ENCODE results near the gene TWF2. TPM values are rescaled to one million over a fixed set of nuclear protein-coding genes. Genes with fewer than 3 reads are reported as not detected.

The TWF2 gene
- total RNA-seq, 2 donors from 2014 or later, result 40.7 to 41.9 TPM

DNA sequence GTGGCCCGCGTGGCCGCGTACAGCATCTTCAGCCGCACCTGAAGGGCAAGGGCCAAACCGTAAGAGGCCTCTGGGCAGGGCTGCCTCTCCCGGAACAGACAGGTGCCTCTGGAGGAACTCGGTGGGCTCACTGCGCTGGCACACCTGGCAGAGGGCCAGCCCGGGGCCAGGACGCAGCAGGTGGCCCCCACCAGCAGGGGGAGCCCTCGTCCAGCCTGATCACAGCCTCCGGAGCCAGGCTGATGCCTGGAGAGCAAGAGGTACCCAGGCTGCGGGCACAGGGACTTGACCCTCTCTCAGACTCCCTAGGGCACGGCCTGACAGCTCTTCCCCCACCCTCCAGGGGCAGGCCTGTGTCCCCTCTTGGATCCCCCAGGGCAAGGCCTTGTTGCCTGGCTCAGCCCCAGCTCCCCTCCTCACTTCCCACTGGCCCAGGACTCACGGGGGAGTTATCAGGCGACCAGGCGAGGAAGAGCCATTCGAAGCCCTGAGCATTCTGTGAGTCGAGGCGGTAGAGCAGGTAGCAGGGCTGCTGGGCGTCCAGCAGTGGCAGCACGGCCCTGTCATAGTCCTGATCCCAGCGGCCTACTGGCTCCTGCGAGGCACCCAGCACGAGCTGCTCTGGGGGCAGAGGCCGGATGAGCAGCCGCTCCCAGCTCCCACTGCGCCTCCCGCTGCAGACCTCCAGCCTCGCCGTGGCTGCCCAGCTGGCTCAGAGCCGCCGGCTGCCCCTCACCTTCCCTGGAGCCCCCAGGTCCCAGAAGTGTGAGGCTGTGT is 7.3 kb downstream of the TWF2 start:
- WGBS, 2 experiments (ENCODE audit: insufficient coverage in 1 of 2, insufficient read length in 1 of 2), result 82 to 88% methylated on average over 16 to 34 of the region's 34 CpGs
- no peak overlapping the region for H3K4me3 Mint-ChIP-seq
- H3K27me3 ChIP-seq (ENCODE audit: control insufficient read depth, insufficient read depth, low read length, poor library complexity, severe bottlenecking), result no peaks in the 10 kb centered on the region

GRCh38 chr3:52230889-52231499 is 8.0 kb downstream of the TWF2 start:
- no peak overlapping the region for H3K27ac Mint-ChIP-seq
- Histone ChIP-seq H3K4me1 (ENCODE audit: control insufficient read depth, insufficient read depth, low read length) (no peaks in the 10 kb centered on the region), H3K27me3 (ENCODE audit: control insufficient read depth, insufficient read depth, low read length, poor library complexity, severe bottlenecking) (no peaks in the 10 kb centered on the region), H3K4me3 (ENCODE audit: low read length) (no peak overlapping the region), H3K27ac (ENCODE audit: low read depth, low read length) (no peak overlapping the region), H3K9me3 (ENCODE audit: control insufficient read depth, low read length) (no peaks in the 10 kb centered on the region), H3K9ac (ENCODE audit: extremely low read depth, low read length, poor library complexity, severe bottlenecking) (no peak overlapping the region), H3K36me3 (ENCODE audit: control insufficient read depth, insufficient read depth, low read length) (peaks cover 18% of the 10 kb centered on the region)
- H3K36me3 Mint-ChIP-seq (ENCODE audit: low read depth), result peaks cover 29% of the 10 kb centered on the region
- H3K4me1 Mint-ChIP-seq, result no peaks in the 10 kb centered on the region
- no peaks in the 10 kb centered on the region for H3K27me3 Mint-ChIP-seq (ENCODE audit: insufficient read depth)
- no peak overlapping the region for H3K4me3 Mint-ChIP-seq
- DNase-seq, result peak; percentile 43
- TF ChIP-seq, protein P1, sequence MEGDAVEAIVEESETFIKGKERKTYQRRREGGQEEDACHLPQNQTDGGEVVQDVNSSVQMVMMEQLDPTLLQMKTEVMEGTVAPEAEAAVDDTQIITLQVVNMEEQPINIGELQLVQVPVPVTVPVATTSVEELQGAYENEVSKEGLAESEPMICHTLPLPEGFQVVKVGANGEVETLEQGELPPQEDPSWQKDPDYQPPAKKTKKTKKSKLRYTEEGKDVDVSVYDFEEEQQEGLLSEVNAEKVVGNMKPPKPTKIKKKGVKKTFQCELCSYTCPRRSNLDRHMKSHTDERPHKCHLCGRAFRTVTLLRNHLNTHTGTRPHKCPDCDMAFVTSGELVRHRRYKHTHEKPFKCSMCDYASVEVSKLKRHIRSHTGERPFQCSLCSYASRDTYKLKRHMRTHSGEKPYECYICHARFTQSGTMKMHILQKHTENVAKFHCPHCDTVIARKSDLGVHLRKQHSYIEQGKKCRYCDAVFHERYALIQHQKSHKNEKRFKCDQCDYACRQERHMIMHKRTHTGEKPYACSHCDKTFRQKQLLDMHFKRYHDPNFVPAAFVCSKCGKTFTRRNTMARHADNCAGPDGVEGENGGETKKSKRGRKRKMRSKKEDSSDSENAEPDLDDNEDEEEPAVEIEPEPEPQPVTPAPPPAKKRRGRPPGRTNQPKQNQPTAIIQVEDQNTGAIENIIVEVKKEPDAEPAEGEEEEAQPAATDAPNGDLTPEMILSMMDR (conservative IDR thresholded peaks at IDR 0.05), result no peak
- H3K9me3 Mint-ChIP-seq, result no peaks in the 10 kb centered on the region
- 92 to 98% methylated on average over 11 to 16 of the region's 16 CpGs for WGBS, 2 experiments (ENCODE audit: insufficient coverage in 1 of 2, insufficient read length in 1 of 2)

More for the DNA sequence above, 7.3 kb downstream of the TWF2 start:
- Mint-ChIP-seq H3K4me1 (no peaks in the 10 kb centered on the region), H3K27me3 (ENCODE audit: insufficient read depth) (no peaks in the 10 kb centered on the region), H3K27ac (peak overlapping the region; percentile 74), H3K36me3 (ENCODE audit: low read depth) (peaks cover 29% of the 10 kb centered on the region), H3K9me3 (no peaks in the 10 kb centered on the region)
- Histone ChIP-seq H3K27ac (ENCODE audit: low read depth, low read length) (no peak overlapping the region), H3K4me1 (ENCODE audit: control insufficient read depth, insufficient read depth, low read length) (no peaks in the 10 kb centered on the region), H3K9ac (ENCODE audit: extremely low read depth, low read length, poor library complexity, severe bottlenecking) (no peak overlapping the region), H3K9me3 (ENCODE audit: control insufficient read depth, low read length) (no peaks in the 10 kb centered on the region), H3K4me3 (ENCODE audit: low read length) (no peak overlapping the region), H3K36me3 (ENCODE audit: control insufficient read depth, insufficient read depth, low read length) (peaks cover 18% of the 10 kb centered on the region)
- DNase-seq, result peak; percentile 94
- TF ChIP-seq, protein P1 (conservative IDR thresholded peaks at IDR 0.05), result peak; percentile 95

GRCh38 chr3:52230461-52230860 is 8.5 kb downstream of the TWF2 start:
- no peaks in the 10 kb centered on the region for H3K9me3 ChIP-seq (ENCODE audit: control insufficient read depth, low read length)
- no peaks in the 10 kb centered on the region for H3K4me1 ChIP-seq (ENCODE audit: control insufficient read depth, insufficient read depth, low read length)
- no peaks in the 10 kb centered on the region for H3K9me3 Mint-ChIP-seq
- H3K27ac Mint-ChIP-seq, result no peak overlapping the region
- no peaks in the 10 kb centered on the region for H3K4me1 Mint-ChIP-seq
- H3K4me3 Mint-ChIP-seq, result no peak overlapping the region
- no peak overlapping the region for H3K4me3 ChIP-seq (ENCODE audit: low read length)
- H3K36me3 ChIP-seq (ENCODE audit: control insufficient read depth, insufficient read depth, low read length), result peaks cover 18% of the 10 kb centered on the region
- H3K9ac ChIP-seq (ENCODE audit: extremely low read depth, low read length, poor library complexity, severe bottlenecking), result no peak overlapping the region
- WGBS, 2 experiments (ENCODE audit: insufficient coverage in 1 of 2, insufficient read length in 1 of 2), result 92 to 97% methylated on average over 6 of the region's 6 CpGs
- no peak for DNase-seq
- no peak overlapping the region for H3K27ac ChIP-seq (ENCODE audit: low read depth, low read length)
- H3K36me3 Mint-ChIP-seq (ENCODE audit: low read depth), result peaks cover 29% of the 10 kb centered on the region
- no peaks in the 10 kb centered on the region for H3K27me3 Mint-ChIP-seq (ENCODE audit: insufficient read depth)
- no peaks in the 10 kb centered on the region for H3K27me3 ChIP-seq (ENCODE audit: control insufficient read depth, insufficient read depth, low read length, poor library complexity, severe bottlenecking)
- TF ChIP-seq, protein P1 (conservative IDR thresholded peaks at IDR 0.05), result no peak
